ENCODE measurements around the gene CHST11. TPM values are rescaled to one million over a fixed set of nuclear protein-coding genes. Genes with fewer than 3 reads are reported as not detected.

The CHST11 gene
- total and polyA plus RNA-seq, 8 donors = 11.1 to 56.9 (median 14.8) TPM

DNA sequence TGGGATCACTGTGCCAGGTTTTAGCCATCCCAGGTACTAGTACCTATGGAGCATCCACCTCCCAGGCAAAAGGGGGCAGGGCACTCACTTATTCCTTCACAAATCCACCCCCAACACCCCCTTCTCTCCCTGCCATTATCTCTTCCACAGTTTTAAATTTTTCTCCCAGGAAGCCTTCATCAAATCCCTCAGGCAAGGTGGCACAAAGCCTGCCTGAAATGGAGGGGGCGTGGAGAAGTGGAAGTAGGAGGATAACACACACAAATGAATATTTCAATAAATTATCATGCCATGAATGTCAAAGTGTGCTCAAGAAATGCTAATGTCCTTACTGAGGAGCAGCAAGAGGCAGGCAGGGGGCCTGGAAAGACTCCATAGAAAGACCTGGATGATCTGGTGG lies 4.7 kb upstream of the CHST11 start:
- intact Hi-C loops (cut with DNase I) = no loop called here
- Histone ChIP-seq H3K4me3 (no peak overlapping the region), H3K27me3 (no peaks in the 10 kb centered on the region), H3K27ac (no peak overlapping the region), H3K36me3 (no peaks in the 10 kb centered on the region), H3K9me3 (peaks cover 0 to 4% of the 10 kb centered on the region in 2 donors), H3K4me1 (peaks cover 0 to 13% of the 10 kb centered on the region in 2 donors)
- DNase-seq (no peak), ATAC-seq (no peak)
- TF ChIP-seq, protein P1, sequence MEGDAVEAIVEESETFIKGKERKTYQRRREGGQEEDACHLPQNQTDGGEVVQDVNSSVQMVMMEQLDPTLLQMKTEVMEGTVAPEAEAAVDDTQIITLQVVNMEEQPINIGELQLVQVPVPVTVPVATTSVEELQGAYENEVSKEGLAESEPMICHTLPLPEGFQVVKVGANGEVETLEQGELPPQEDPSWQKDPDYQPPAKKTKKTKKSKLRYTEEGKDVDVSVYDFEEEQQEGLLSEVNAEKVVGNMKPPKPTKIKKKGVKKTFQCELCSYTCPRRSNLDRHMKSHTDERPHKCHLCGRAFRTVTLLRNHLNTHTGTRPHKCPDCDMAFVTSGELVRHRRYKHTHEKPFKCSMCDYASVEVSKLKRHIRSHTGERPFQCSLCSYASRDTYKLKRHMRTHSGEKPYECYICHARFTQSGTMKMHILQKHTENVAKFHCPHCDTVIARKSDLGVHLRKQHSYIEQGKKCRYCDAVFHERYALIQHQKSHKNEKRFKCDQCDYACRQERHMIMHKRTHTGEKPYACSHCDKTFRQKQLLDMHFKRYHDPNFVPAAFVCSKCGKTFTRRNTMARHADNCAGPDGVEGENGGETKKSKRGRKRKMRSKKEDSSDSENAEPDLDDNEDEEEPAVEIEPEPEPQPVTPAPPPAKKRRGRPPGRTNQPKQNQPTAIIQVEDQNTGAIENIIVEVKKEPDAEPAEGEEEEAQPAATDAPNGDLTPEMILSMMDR (IDR thresholded peaks at IDR 0.05) = no peak

GRCh38 chr12:104453133-104453532 lies 3.6 kb upstream of the CHST11 start:
- no peak overlapping the region for H3K4me3 ChIP-seq
- H3K27ac ChIP-seq = no peak overlapping the region
- TF ChIP-seq, protein P1 (IDR thresholded peaks at IDR 0.05) = no peak
- H3K9me3 ChIP-seq = peaks cover 0 to 4% of the 10 kb centered on the region in 2 donors
- H3K4me1 ChIP-seq = peaks cover 0 to 13% of the 10 kb centered on the region in 2 donors
- ATAC-seq (no peak), DNase-seq (no peak)
- no peaks in the 10 kb centered on the region for H3K27me3 ChIP-seq
- H3K36me3 ChIP-seq = no peaks in the 10 kb centered on the region
- intact Hi-C loops (cut with DNase I) = no loop called here

DNA sequence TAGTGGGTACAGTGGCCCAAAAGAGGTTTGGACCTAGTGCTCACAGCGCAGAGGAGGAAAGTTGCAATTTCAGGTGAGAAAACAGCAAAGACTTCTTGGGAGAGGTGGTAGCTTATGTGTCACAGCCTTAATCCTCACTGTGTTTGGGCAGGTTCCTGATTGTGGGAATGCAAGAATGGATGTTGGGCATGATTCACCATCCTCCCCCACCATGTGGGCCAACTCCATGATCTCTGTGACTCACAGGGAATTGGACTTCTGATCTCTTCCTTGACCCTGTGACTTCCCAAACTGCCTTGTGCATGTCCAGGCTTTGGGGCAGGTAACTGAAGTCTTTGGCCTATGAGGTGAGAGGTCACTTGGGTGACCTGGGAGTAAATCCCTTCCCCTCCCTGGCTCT lies 1.8 kb upstream of the CHST11 start:
- H3K4me3 ChIP-seq = no peak overlapping the region
- H3K27ac ChIP-seq = no peak overlapping the region
- no peak for DNase-seq
- H3K9me3 ChIP-seq = peaks cover 0 to 4% of the 10 kb centered on the region in 2 donors
- ATAC-seq = no peak
- H3K36me3 ChIP-seq = no peaks in the 10 kb centered on the region
- no peaks in the 10 kb centered on the region for H3K27me3 ChIP-seq
- intact Hi-C loops (cut with DNase I) = no loop called here
- peaks cover 0 to 25% of the 10 kb centered on the region in 2 donors for H3K4me1 ChIP-seq
- TF ChIP-seq, protein P1 (IDR thresholded peaks at IDR 0.05) = no peak

DNA sequence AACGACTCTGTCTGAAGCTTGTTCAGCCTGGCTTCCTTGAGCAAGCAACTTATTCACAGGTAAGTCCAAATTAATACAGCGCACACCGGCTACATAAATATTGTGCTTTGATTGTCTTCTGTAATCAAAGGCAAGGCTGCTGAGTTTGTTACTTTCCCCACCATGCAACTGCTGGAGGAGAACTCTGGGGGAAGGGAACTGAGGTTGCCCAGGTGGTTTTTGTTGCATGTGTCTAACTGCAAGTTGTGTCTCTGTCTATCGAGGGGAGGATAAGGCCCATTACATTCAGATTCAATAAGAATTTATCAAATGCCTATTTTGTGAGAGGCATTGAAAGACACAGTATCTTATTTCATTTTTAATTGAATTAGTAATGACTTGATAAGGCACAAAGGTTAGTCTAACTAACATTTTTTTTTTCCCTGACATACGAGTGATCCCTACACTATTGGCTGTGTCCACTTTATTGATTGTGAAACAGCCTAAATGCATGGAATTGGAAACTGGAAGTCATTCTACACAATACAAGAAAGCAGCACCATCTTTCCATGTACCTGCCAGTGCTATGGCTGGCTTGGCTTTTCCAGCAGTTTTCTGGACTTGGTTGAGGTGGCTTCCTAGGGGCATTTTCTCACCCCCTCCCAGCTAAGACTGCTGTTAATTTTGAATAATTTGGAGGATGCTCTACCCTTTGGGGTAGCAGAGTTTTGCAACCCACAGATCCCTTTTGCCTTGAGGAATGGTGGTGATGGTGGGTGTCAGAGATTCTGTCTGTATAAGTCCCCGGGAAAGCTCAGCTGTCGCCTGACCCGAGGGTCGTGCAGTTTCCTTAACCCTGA lies 951 bp upstream of the CHST11 start:
- Histone ChIP-seq H3K27me3 (no peaks in the 10 kb centered on the region), H3K27ac (peak overlapping the region; percentile 83 to 90)

More for the DNA sequence above, 951 bp upstream of the CHST11 start:
- Histone ChIP-seq H3K9me3 (peaks cover 0 to 2% of the 10 kb centered on the region in 2 donors), H3K4me1 (peaks cover 0 to 33% of the 10 kb centered on the region in 2 donors), H3K4me3 (peak overlapping the region; percentile 83 to 100), H3K36me3 (no peaks in the 10 kb centered on the region)
- no peak for ATAC-seq
- intact Hi-C loops (cut with DNase I) = no loop called here
- TF ChIP-seq, protein P1 (IDR thresholded peaks at IDR 0.05) = no peak
- DNase-seq = no peak

All from left lung (tissue), 10 donors.